Brain pericyte (primary cell): ENCODE data around the gene GAST.

ENCODE experiments used
- DNase-seq: peaks from one replicate; pipeline ENCODE4 v3.0.0-alpha.2; 2012; ENCODE audit warnings: low read depth, low spot score

The GAST gene

GRCh38 chr17:41739661-41740352 is 27.7 kb downstream of the GAST start:
- no peak for DNase-seq

GRCh38 chr17:41740506-41740905 is 28.4 kb downstream of the GAST start:
- no peak for DNase-seq

- no peak for DNase-seq
Observed at GRCh38 chr17:41741709-41742108, 29.6 kb downstream of the GAST start.

- DNase-seq, result no peak
Observed at GRCh38 chr17:41748275-41748674, 36.1 kb downstream of the GAST start.

- no peak for DNase-seq
Observed at GRCh38 chr17:41750862-41751261, 38.7 kb downstream of the GAST start.

GRCh38 chr17:41751288-41751687 is 39.2 kb downstream of the GAST start:
- DNase-seq, result no peak

DNA sequence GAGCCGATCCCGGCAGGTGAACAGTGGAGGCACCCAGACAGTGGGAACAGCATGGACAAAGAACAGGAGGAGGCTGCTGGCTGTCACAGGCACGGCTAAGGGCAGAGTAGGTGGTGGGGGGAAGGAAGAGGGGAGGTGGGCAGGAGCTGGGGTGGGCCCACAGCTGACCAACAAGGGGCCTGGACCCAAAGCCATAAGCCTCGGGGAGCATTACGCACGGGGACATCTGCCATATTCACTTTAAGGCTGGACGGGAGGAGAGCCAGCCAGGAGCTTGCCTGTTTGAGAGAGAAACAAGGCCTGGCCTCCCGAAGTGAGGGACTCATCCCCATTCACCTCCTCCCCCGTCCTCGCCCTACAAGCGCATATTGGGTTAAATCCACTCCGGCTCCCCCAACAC is 41.9 kb downstream of the GAST start:
- DNase-seq, result no peak

DNA sequence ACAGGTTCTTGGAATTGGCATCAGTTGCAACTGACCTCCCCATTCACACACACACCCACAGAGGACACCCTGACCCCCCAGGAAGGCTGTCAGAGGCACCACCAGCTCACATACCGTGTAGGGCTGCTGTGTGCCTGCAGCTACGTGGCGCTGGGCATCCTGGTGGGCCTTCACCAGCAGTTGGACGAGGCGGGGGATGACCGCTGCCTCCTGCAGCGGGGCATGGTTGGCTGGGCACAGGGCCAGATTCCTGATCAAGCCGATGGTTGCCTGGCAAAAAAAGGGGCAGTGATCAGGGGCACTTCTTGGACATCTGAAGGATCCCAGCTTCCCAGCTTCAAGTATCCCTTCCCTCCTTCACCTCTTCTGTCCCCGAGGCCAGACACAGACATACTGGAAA is 46.5 kb downstream of the GAST start:
- DNase-seq, result no peak

GRCh38 chr17:41760878-41761277 is 48.7 kb downstream of the GAST start:
- DNase-seq, result no peak

DNA sequence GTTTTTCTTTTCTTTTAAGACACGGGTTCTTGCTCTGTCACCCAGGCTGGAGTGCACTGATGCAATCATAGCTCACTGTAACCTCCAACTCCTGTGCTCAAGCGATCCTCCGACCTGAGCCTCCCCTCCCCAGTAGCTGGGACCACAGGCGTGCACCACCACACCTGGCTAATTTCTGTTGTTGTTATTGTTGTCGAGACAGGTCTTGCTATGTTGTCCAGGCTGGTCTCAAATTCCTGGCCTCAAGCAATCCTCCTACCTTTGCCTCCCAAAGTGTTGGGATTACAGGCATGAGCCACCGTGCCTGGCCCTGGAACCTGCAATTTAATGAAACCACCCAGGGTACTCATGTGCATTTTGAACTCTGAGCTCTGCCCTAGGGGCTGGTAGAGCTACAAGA is 50.3 kb downstream of the GAST start:
- DNase-seq, result no peak

GRCh38 chr17:41762841-41763240 is 50.7 kb downstream of the GAST start:
- no peak for DNase-seq

DNA sequence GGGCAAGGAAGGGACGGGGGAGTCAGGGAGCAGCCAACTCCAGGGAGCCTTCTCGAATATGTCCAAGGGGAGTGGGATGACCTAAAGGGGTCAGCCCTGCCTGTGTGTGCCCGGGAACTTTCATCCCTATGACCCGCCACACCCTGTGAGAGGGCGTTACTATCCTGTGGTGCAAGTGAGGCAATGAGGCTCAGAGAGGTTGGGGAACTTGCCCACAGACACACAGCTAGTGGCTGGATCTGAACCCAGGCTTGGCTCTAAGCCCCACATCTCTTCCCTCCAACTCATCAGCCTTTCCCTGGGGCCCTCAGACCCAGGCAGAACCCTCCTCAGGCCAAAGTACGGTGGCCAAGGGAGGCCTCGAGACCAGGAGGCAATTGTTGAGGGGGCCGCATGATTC is 51.2 kb downstream of the GAST start:
- no peak for DNase-seq
